ENCODE data around the gene TAS1R3.
"Not testable (repeated sequence)": the region's sequence is repeated elsewhere in the genome, so short reads cannot be mapped to it uniquely, and the experiment has no call there.

The TAS1R3 gene

DNA sequence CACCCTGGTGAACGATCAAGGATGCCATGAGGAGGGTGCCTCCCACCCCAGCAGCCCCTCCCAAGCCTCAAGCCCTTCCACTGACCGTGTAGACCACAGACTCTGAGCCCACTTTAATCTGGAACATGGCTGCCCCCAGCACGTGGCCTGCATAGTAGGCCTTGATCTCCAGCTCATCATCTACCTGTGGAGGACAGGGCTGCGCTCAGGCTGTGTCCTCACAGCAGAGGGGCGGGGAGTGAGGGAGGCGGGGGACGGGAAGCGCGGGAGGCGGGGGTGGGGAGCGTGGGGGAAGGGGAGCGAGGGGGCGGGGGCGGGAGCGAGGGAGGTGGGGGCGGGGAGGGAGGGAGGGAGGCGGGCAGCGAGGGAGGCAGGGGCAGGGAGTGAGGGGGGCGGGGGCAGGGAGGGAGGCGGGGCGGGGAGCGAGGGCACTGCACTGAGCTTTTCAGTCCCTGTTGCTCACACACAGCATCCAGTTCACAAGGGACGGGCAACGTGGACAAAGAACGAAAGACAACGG lies 15.6 kb upstream of the TAS1R3 start:
- Histone ChIP-seq H3K36me3 (peaks cover 82% of the 10 kb centered on the region), H3K27me3 (no peaks in the 10 kb centered on the region), H3K4me3 (ENCODE audit: low read depth, low read length) (no peak overlapping the region), H3K4me1 (no peaks in the 10 kb centered on the region), H3K9me3 (no peaks in the 10 kb centered on the region)
- TF ChIP-seq, protein P1, sequence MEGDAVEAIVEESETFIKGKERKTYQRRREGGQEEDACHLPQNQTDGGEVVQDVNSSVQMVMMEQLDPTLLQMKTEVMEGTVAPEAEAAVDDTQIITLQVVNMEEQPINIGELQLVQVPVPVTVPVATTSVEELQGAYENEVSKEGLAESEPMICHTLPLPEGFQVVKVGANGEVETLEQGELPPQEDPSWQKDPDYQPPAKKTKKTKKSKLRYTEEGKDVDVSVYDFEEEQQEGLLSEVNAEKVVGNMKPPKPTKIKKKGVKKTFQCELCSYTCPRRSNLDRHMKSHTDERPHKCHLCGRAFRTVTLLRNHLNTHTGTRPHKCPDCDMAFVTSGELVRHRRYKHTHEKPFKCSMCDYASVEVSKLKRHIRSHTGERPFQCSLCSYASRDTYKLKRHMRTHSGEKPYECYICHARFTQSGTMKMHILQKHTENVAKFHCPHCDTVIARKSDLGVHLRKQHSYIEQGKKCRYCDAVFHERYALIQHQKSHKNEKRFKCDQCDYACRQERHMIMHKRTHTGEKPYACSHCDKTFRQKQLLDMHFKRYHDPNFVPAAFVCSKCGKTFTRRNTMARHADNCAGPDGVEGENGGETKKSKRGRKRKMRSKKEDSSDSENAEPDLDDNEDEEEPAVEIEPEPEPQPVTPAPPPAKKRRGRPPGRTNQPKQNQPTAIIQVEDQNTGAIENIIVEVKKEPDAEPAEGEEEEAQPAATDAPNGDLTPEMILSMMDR (IDR thresholded peaks at IDR 0.05; ENCODE audit: low read depth, low read length): no peak
- no peak for DNase-seq

DNA sequence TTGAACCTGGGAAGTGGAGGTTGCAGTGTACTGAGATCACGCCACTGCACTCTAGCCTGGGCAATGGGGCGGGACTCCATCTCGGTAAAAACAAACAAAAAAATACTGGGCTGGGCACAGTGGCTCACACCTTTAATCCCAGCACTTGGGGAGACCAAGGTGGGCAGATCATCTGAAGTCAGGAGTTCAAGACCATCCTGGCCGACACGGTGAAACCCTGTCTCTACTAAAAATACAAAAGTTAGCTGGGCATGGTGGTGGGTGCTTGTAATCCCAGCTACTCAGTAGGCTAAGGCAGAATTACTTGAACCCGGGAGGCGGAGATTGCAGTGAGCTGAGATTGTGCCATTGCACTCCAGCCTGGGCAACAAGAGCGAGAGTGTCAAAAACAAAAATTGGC lies 14.9 kb upstream of the TAS1R3 start:
- not testable (repeated sequence) for H3K4me1 ChIP-seq; H3K4me3 ChIP-seq (ENCODE audit: low read depth, low read length); DNase-seq; H3K9me3 ChIP-seq; H3K27me3 ChIP-seq
- H3K36me3 ChIP-seq: peaks cover 82% of the 10 kb centered on the region

DNA sequence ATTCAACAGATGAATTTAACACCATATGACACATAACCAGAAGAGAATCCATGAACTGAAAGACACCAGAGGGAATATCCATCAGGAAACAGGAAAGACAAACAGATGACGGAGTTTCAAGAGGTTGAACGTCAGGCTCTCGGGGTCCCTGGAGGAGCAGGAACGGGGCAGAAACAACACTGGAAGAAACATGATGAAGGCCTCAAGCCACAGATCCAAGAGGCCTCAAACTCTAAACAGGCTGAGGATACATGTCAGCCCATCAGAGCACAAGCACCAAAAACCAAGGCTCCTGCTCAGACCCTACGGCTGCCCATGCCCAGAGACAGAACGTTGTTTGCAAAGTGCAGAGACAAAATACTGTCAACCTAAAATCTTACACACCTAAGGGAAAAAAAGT lies 13.7 kb upstream of the TAS1R3 start:
- peaks cover 74% of the 10 kb centered on the region for H3K36me3 ChIP-seq
- no peaks in the 10 kb centered on the region for H3K4me1 ChIP-seq

DNA sequence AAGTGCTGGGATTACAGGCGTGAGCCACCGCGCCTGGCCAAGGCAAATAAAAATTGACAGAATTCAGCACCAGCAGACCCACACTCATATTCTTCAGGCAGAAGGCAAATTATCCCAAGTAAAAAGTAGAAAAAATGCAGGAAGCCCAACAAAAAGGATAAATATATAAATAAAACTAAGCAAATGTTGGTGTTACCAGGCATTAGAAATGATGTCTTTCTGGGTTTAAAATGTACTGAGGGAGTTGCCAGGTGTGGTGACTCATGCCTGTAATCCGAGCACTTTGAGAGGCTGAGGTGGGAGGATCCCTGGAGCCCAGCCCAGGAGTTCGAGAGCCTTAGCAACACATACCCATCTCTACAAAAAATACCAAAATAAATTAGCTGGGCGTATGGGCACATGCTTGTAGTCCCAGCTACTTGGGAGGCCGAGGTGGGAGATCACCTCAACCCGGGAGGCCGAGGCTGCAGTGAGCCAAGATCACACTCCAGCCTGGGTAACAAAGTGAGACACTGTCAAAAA lies 12.9 kb upstream of the TAS1R3 start:
- H3K36me3 ChIP-seq: peaks cover 71% of the 10 kb centered on the region
- no peaks in the 10 kb centered on the region for H3K9me3 ChIP-seq
- H3K27me3 ChIP-seq: no peaks in the 10 kb centered on the region
- TF ChIP-seq, protein P1 (IDR thresholded peaks at IDR 0.05; ENCODE audit: low read depth, low read length): no peak
- DNase-seq: no peak
- H3K4me1 ChIP-seq: no peaks in the 10 kb centered on the region; the same call in 1 of the 2 replicates
- no peak overlapping the region for H3K4me3 ChIP-seq (ENCODE audit: low read depth, low read length)

More for the DNA sequence above, 13.7 kb upstream of the TAS1R3 start:
- TF ChIP-seq, protein P1 (IDR thresholded peaks at IDR 0.05; ENCODE audit: low read depth, low read length): no peak
- no peak for DNase-seq
- Histone ChIP-seq H3K27me3 (no peaks in the 10 kb centered on the region), H3K4me3 (ENCODE audit: low read depth, low read length) (no peak overlapping the region), H3K9me3 (no peaks in the 10 kb centered on the region)

DNA sequence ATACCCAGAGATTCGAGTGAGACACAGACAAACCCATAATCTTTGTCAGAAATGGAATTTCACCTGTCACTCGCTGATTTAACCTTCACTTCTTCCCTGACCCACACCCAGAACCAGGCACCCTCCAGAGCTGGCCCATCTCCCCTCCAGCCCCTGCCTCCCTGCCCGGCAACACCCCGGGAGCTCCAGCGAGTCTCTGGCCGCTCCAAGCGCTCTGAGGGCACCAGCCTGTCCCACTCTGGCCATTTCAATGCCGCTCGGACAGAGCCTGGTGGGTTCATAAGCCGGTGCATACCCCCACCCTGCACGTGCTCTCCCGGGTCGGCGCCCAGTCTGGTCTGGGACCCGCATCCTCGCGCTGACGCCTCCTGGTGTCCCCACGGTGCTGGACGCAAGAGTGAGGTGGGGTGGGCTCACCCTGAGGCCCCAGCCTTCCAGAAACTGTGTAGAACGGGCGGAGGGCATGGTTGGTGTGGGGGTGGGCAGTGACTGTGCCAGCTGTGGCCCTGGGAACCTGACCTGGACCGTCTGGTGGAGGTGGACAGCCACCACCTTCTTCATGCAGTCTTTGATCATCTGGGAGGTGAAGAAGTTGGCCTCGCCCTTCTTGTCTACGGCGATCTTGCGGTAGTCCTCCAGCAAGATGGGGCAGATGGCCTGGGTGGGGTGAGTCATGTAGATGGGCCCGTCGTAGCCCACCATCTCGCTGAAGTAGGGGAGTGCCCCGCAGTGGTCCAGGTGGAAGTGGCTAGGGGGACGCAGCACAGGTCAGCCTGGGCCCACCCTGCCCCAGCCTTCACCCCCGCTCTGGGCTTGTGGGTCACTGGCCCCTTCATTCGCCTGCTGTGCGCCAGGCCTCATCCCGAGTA lies 12.1 kb upstream of the TAS1R3 start:
- no peaks in the 10 kb centered on the region; the same call in 1 of the 2 replicates for H3K4me1 ChIP-seq
- DNase-seq: no peak
- TF ChIP-seq, protein P1 (IDR thresholded peaks at IDR 0.05; ENCODE audit: low read depth, low read length): no peak
- no peaks in the 10 kb centered on the region for H3K9me3 ChIP-seq
- H3K4me3 ChIP-seq (ENCODE audit: low read depth, low read length): no peak overlapping the region
- H3K36me3 ChIP-seq: peaks cover 65% of the 10 kb centered on the region
- H3K27me3 ChIP-seq: no peaks in the 10 kb centered on the region

DNA sequence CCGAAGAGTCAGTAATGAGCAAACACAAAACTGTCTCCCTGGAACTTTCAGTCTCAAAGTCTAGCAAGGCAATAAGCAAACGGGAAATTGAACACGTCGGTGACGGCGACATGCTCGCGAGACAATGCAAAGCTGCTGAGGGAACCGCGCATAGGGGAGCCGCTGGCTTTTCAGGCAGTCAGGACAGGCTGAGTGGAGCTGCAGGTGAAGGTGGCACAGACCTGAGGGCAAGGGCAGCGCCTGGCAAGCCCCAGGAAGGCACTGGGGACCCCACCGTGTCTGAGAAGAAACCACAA lies 11.5 kb upstream of the TAS1R3 start:
- no peaks in the 10 kb centered on the region; the same call in 1 of the 2 replicates for H3K4me1 ChIP-seq
- H3K27me3 ChIP-seq: no peaks in the 10 kb centered on the region
- no peaks in the 10 kb centered on the region for H3K9me3 ChIP-seq
- TF ChIP-seq, protein P1 (IDR thresholded peaks at IDR 0.05; ENCODE audit: low read depth, low read length): no peak
- H3K36me3 ChIP-seq: peaks cover 61% of the 10 kb centered on the region
- DNase-seq: no peak
- no peak overlapping the region for H3K4me3 ChIP-seq (ENCODE audit: low read depth, low read length)

Data from BE2C (cell line).